Large intestine (tissue), 3 donors: ENCODE results near the gene EXOC3. TPM values are rescaled to one million over a fixed set of nuclear protein-coding genes. Genes with fewer than 3 reads are reported as not detected.
A peak's percentile ranks its signal among the peaks of the same experiment; 100 is the strongest.

Experiments
- DNase-seq, 2 donors: peaks; one replicate each; pipeline versions ENCODE4 v3.0.0 to v3.0.0-alpha.2; 2013
- H3K27ac ChIP-seq: one replicate; pipeline ENCODE4 v1.5.1; 2013; ENCODE audit warnings: low read length
- H3K27me3 ChIP-seq: 2 replicates; pipeline ENCODE4 v1.6.1; 2013; ENCODE audit warnings: low read length; ENCODE audit not compliant: control insufficient read depth, insufficient read depth
- H3K36me3 ChIP-seq: 2 replicates; pipeline ENCODE4 v1.6.1; 2013; ENCODE audit warnings: low read length; ENCODE audit not compliant: control insufficient read depth, insufficient read depth
- H3K4me1 ChIP-seq: one replicate; pipeline ENCODE4 v1.6.1; 2013; ENCODE audit warnings: low read length; ENCODE audit not compliant: control insufficient read depth, insufficient read depth
- H3K4me3 ChIP-seq: one replicate; pipeline ENCODE4 v1.5.1; 2013; ENCODE audit warnings: low read length
- H3K9me3 ChIP-seq: one replicate; pipeline ENCODE4 v1.6.1; 2013; ENCODE audit warnings: mild to moderate bottlenecking, low read depth, low read length, moderate library complexity; ENCODE audit not compliant: control insufficient read depth
- WGBS: methylation state at CpG from one replicate; pipeline ENCODE4 v1.1.5; 2013; ENCODE audit warnings: low lambda C conversion rate; ENCODE audit not compliant: insufficient coverage; 5-methylcytosine and 5-hydroxymethylcytosine counted together
- polyA plus RNA-seq: library from polyadenylated mRNA; unstranded; fragments of 120-200 nt; gene quantifications from one replicate; pipeline ENCODE4 v1.2.1, GENCODE V29; 2013

The EXOC3 gene
- polyA plus RNA-seq, 1 donor = 59.1 TPM

DNA sequence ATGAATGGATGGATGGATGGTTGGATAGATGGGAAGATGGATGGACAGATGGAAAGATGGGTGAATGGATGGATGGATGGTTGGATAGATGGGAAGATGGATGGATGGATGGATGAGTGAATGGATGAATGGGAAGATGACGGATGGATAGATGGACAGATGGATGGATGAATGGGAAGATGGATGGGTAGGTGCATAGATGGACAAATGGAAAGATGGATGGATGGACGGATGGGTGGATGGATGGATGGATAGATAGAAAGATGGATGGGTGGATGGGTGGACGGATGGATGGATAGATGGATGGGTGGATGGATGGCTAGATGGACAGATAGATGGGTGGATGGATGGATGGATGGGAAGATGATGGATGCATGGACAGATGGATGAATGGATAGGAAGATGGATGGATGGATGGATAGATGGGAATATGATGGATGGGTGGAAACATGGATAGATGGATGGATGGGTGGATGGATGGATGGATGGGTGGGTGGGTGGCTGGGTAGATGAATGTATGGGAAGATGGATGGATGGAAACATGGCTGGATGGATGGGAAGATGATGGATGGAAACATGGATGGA lies 16.5 kb upstream of the EXOC3 start:
- Histone ChIP-seq H3K4me3 (no peak overlapping the region), H3K9me3 (peaks cover 9% of the 10 kb centered on the region), H3K27ac (no peak overlapping the region), H3K4me1 (peaks cover 14% of the 10 kb centered on the region), H3K36me3 (no peaks in the 10 kb centered on the region), H3K27me3 (no peaks in the 10 kb centered on the region)
- no peak for DNase-seq
- 79% methylated on average over 3 of the region's 3 CpGs for WGBS

GRCh38 chr5:427415-428087 lies 15.4 kb upstream of the EXOC3 start:
- no peaks in the 10 kb centered on the region for H3K36me3 ChIP-seq
- H3K27me3 ChIP-seq = no peaks in the 10 kb centered on the region
- peaks cover 14% of the 10 kb centered on the region for H3K4me1 ChIP-seq
- no peak overlapping the region for H3K27ac ChIP-seq
- no peak for DNase-seq
- H3K4me3 ChIP-seq = no peak overlapping the region
- H3K9me3 ChIP-seq = peaks cover 9% of the 10 kb centered on the region
- WGBS = 100% methylated on average over 4 of the region's 39 CpGs

GRCh38 chr5:428219-428618 lies 14.8 kb upstream of the EXOC3 start:
- WGBS = no CpG with 5 or more reads among the region's 11 CpGs
- H3K27me3 ChIP-seq = no peaks in the 10 kb centered on the region
- H3K36me3 ChIP-seq = no peaks in the 10 kb centered on the region
- H3K4me3 ChIP-seq = no peak overlapping the region
- DNase-seq = no peak
- peaks cover 14% of the 10 kb centered on the region for H3K4me1 ChIP-seq
- H3K27ac ChIP-seq = no peak overlapping the region
- peaks cover 9% of the 10 kb centered on the region for H3K9me3 ChIP-seq

- Histone ChIP-seq H3K27ac (no peak overlapping the region), H3K36me3 (no peaks in the 10 kb centered on the region), H3K27me3 (no peaks in the 10 kb centered on the region), H3K4me3 (no peak overlapping the region), H3K9me3 (peaks cover 9% of the 10 kb centered on the region), H3K4me1 (peaks cover 14% of the 10 kb centered on the region)
- no peak for DNase-seq
- WGBS = no CpG with 5 or more reads among the region's 22 CpGs
Measured at GRCh38 chr5:428754-429452, 14.1 kb upstream of the EXOC3 start.

- Histone ChIP-seq H3K27ac (no peak overlapping the region), H3K4me1 (peaks cover 14% of the 10 kb centered on the region), H3K36me3 (no peaks in the 10 kb centered on the region), H3K9me3 (peaks cover 9% of the 10 kb centered on the region), H3K4me3 (no peak overlapping the region), H3K27me3 (no peaks in the 10 kb centered on the region)
- DNase-seq = no peak
- no CpG with 5 or more reads among the region's 35 CpGs for WGBS
Measured at GRCh38 chr5:429453-430188, 13.4 kb upstream of the EXOC3 start.

DNA sequence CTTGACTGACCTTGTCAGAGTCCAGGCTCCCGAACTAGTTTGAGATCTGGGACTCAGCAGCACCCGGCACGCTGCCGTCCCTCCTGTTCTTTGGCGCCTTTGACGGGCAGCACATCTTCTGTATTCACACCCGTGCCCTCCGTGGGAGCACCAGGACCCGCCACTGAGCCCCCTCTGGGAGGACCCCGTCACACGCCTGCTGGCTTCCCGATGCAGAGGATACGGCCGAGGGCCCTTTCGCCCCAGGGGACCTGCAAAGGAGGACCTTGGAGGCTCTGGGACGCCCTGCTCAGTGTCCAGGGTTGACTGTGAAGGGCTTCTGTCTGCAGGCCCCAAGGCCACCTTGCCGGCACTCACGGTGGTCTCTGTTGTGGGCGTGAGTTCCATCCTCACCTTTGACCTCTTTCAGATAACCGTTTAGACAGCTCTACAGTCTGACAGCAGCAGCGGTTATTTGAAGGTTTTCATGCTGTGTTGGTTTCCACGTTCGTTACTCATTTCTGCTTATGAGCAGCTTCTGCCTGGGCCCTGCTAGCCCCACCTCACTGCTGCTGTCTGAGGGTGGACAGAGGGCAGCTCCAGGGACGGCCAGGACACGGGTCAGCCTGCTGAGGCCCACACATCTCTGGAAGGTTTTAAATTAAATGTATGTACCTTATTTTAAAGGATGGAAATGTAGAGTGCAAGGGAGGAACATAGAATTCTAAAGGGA lies 12.6 kb upstream of the EXOC3 start:
- WGBS = no CpG with 5 or more reads among the region's 25 CpGs
- Histone ChIP-seq H3K27me3 (no peaks in the 10 kb centered on the region), H3K4me3 (no peak overlapping the region), H3K36me3 (no peaks in the 10 kb centered on the region), H3K27ac (no peak overlapping the region), H3K9me3 (peaks cover 9% of the 10 kb centered on the region), H3K4me1 (peaks cover 14% of the 10 kb centered on the region)
- no peak for DNase-seq

GRCh38 chr5:431001-431710 lies 11.8 kb upstream of the EXOC3 start:
- no CpG with 5 or more reads among the region's 18 CpGs for WGBS
- peaks cover 14% of the 10 kb centered on the region for H3K4me1 ChIP-seq
- H3K9me3 ChIP-seq = peaks cover 9% of the 10 kb centered on the region
- H3K27ac ChIP-seq = no peak overlapping the region
- no peak overlapping the region for H3K4me3 ChIP-seq
- no peaks in the 10 kb centered on the region for H3K27me3 ChIP-seq
- peak; percentile 62 to 82 for DNase-seq
- no peaks in the 10 kb centered on the region for H3K36me3 ChIP-seq

- peaks cover 9% of the 10 kb centered on the region for H3K9me3 ChIP-seq
- WGBS = no CpG with 5 or more reads among the region's 4 CpGs
- H3K4me1 ChIP-seq = peaks cover 14% of the 10 kb centered on the region
- no peak overlapping the region for H3K4me3 ChIP-seq
- no peaks in the 10 kb centered on the region for H3K27me3 ChIP-seq
- DNase-seq = no peak
- H3K36me3 ChIP-seq = no peaks in the 10 kb centered on the region
- H3K27ac ChIP-seq = no peak overlapping the region
Measured at GRCh38 chr5:431711-432050, 11.3 kb upstream of the EXOC3 start.

- no peak overlapping the region for H3K4me3 ChIP-seq
- DNase-seq = no peak
- no peak overlapping the region for H3K27ac ChIP-seq
- peaks cover 9% of the 10 kb centered on the region for H3K9me3 ChIP-seq
- no peaks in the 10 kb centered on the region for H3K36me3 ChIP-seq
- peaks cover 14% of the 10 kb centered on the region for H3K4me1 ChIP-seq
- no peaks in the 10 kb centered on the region for H3K27me3 ChIP-seq
- WGBS = 100% methylated on average over 1 of the region's 18 CpGs
Measured at GRCh38 chr5:432201-432927, 10.6 kb upstream of the EXOC3 start.
